Upper lobe of right lung (tissue), 1 donor: Measurements from ENCODE around the gene PRKAG3. TPM values are rescaled to one million over a fixed set of nuclear protein-coding genes. Genes with fewer than 3 reads are reported as not detected.

ENCODE experiments used
- ATAC-seq: fragments of 200-7000 bp; cut with Tn5 transposase; one replicate; pipeline ENCODE4 v1.9.1; 2020; ENCODE audit warnings: mild to moderate bottlenecking, moderate library complexity
- DNase-seq: peaks from one replicate; pipeline ENCODE4 v3.0.0-alpha.2; 2020
- H3K27ac ChIP-seq: fragments of 200-600 bp; one replicate; pipeline ENCODE4 v1.8.0; 2022
- H3K27me3 ChIP-seq: fragments of 200-600 bp; one replicate; pipeline ENCODE4 v1.8.0; 2022; ENCODE audit warnings: mild to moderate bottlenecking
- H3K36me3 ChIP-seq: fragments of 200-600 bp; one replicate; pipeline ENCODE4 v1.8.0; 2022
- H3K4me1 ChIP-seq: fragments of 200-600 bp; one replicate; pipeline ENCODE4 v1.8.0; 2022
- H3K4me3 ChIP-seq: fragments of 200-600 bp; one replicate; pipeline ENCODE4 v1.8.0; 2022; ENCODE audit warnings: mild to moderate bottlenecking
- H3K9me3 ChIP-seq: fragments of 200-600 bp; one replicate; pipeline ENCODE4 v1.8.0; 2022
- intact Hi-C: fragments of 100-400 bp; cut with DNase I; formaldehyde crosslinking; loops from one replicate; pipeline ENCODE4 v1.11.0; 2022
- total RNA-seq: library from RNA; stranded (reverse); fragmentation: NEBNext Ultra II Directional; extraction: Animal tissue kit (Norgen Biotek cat#: 25700); gene quantifications from one replicate; pipeline ENCODE4 v1.2.1, GENCODE V29; 2021
- TF ChIP-seq, protein P1 (sequence below): fragments of 200-600 bp; IDR thresholded peaks from one replicate; pipeline ENCODE4 v1.8.0; 2022; ENCODE audit warnings: antibody characterized with exemption
- donor health status: DM: no; HTN: yes; CAD: no; lungs with severe emphysema.

Gene PRKAG3
- total RNA-seq, 1 donor from 2014 or later = not detected

DNA sequence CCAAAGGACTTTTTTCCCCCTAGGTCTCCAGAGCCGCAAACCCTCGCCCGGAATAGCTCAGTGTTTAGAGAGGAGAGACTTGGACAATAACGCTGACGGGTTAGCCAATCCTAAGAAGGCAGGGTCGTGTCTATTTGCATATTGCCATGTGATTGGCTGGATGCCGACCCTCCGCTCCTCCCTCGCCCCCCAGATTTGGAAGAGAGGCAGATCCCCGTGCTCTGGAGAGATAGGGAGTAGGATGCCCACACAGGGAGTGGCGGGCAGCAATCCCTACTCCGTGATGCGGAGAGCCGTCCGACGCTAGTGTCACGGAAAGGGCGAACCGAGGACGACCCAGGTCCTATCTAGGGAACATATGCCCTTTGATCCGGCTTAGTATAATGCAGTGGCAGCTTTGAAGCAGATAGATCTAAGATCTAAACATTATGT is 29.4 kb upstream of the PRKAG3 start:
- no peak overlapping the region for H3K27ac ChIP-seq
- ATAC-seq = peak; percentile 5
- no peaks in the 10 kb centered on the region for H3K36me3 ChIP-seq
- H3K27me3 ChIP-seq = peaks cover 80% of the 10 kb centered on the region
- no peaks in the 10 kb centered on the region for H3K9me3 ChIP-seq
- H3K4me3 ChIP-seq = no peak overlapping the region
- peak; percentile 48 for DNase-seq
- intact Hi-C loops = no loop called here
- peaks cover 13% of the 10 kb centered on the region for H3K4me1 ChIP-seq
- TF ChIP-seq, protein P1, sequence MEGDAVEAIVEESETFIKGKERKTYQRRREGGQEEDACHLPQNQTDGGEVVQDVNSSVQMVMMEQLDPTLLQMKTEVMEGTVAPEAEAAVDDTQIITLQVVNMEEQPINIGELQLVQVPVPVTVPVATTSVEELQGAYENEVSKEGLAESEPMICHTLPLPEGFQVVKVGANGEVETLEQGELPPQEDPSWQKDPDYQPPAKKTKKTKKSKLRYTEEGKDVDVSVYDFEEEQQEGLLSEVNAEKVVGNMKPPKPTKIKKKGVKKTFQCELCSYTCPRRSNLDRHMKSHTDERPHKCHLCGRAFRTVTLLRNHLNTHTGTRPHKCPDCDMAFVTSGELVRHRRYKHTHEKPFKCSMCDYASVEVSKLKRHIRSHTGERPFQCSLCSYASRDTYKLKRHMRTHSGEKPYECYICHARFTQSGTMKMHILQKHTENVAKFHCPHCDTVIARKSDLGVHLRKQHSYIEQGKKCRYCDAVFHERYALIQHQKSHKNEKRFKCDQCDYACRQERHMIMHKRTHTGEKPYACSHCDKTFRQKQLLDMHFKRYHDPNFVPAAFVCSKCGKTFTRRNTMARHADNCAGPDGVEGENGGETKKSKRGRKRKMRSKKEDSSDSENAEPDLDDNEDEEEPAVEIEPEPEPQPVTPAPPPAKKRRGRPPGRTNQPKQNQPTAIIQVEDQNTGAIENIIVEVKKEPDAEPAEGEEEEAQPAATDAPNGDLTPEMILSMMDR = no peak

DNA sequence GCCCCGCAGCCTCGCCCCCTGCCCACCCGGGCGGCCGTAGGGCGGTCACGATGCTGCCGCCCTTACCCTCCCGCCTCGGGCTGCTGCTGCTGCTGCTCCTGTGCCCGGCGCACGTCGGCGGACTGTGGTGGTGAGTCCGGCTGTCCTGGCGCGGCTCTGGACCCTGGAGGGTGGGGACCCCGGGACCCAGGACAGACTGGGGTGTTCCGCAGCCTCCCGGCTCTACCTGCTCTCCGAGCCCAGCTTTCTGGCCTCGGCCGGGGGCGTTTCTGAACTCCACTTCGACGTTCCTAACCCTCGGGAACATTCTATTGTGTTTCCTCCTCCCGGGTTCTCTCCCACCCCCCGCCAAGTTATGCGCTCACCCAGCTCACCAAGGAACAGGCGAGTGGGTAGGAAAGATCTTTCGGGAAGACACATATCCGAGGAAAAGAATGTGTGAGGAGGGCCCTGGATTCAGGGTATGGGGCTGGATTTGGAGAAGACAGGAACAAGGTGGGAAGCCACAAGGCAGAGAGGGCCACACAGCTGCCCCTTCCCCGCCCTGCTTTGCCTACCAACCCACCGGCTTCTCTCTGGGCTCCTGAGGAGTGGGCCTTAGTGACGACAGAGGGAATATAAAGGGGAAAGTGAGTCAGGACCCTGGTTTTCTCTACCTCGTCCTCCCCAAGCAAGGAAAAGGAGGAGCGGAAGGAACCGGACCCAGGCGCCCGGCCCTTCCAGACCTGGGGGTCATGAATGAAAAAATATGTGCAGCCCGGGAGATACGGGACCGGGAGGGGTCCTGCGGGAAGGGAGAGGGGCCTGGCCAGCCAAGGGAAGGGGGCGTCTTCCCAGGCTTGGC is 28.6 kb upstream of the PRKAG3 start:
- Histone ChIP-seq H3K4me3 (peak overlapping the region; percentile 21), H3K36me3 (no peaks in the 10 kb centered on the region), H3K27me3 (peaks cover 81% of the 10 kb centered on the region), H3K4me1 (peaks cover 13% of the 10 kb centered on the region), H3K27ac (no peak overlapping the region), H3K9me3 (no peaks in the 10 kb centered on the region)
- intact Hi-C loops = no loop called here
- DNase-seq (peak; percentile 57), ATAC-seq (no peak)
- TF ChIP-seq, protein P1 = no peak

DNA sequence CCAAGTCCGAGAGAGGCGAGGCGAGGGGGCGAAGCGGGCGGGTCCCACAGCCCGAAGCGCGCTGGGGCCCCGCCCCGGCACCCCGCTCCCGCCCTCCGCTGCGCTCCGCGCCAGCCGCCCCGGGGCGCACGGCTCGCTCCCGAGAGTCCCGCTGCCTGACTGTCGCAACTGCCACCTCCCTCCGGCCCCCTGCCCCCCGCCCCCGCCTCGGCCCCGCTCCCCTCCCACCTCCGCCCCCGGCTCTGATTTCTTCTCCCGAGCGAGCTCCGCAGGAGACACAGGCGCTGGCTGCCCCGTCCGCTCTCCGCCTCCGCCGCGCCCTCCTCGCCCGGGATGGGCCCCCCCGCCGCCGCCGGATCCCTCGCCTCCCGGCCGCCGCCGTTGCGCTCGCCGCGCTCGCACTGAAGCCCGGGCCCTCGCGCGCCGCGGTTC is 28.0 kb upstream of the PRKAG3 start, which contains the start of gene WNT6:
WNT6 (plus strand) TSS at position 250 of the 432 bp plus-strand sequence. CDS start 233 bp downstream, outside the sequence.
- Histone ChIP-seq H3K4me1 (peaks cover 13% of the 10 kb centered on the region), H3K36me3 (no peaks in the 10 kb centered on the region), H3K4me3 (peak within 1 kb of the TSS; percentile 21), H3K27me3 (peaks cover 75% of the 10 kb centered on the region), H3K9me3 (no peaks in the 10 kb centered on the region), H3K27ac (no peak within 1 kb of the TSS)
- TF ChIP-seq, protein P1 = no peak
- ATAC-seq (peak; percentile 21), DNase-seq (peak; percentile 66)
- intact Hi-C loops = no loop called here

DNA sequence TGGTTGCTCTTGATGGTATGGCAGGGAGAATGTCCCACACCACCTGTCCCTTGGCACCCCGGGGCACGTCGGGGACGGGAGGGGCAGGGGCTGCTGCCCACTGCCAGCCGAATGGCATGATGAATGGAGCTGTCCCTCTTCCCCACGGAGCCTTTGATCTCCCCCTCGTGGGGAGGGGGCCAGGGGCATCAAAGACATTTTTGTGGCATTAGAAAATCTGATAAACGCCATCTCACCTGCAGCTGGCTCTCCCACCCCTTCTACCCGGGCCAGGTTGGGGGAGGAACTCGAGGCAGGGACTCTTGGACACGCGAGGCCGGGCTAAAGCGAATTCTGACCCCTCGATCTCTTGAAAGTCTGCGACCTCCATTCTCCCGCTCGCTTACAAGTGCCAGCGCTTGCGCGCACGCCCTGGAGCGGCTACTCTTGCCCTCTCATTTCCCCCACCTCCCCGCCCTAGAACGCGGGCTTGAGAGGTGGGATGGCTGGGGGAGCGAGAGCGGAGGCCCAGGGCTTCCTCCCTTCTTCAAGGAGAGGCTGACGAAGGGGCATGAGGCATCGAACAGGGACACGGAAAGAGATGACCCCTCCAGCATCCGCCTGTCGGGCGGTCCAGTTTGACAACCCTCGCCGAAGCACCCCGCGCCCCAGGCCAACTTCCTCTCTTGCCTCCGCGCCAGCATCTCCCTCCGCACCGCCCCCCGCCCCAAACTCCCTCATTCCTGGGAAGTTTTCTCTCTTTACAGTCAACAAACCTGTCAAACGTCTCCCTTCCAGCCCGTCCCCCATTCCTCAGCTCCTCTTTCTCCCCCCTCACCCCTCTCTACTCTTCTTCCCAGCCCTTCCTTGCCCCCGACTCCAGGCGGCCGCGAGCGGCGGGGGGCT is 27.3 kb upstream of the PRKAG3 start:
- TF ChIP-seq, protein P1 = no peak
- H3K4me3 ChIP-seq = peak overlapping the region; percentile 21
- no peak for ATAC-seq
- H3K36me3 ChIP-seq = no peaks in the 10 kb centered on the region
- H3K9me3 ChIP-seq = no peaks in the 10 kb centered on the region
- H3K27me3 ChIP-seq = peaks cover 68% of the 10 kb centered on the region
- intact Hi-C loops = no loop called here
- H3K4me1 ChIP-seq = peaks cover 13% of the 10 kb centered on the region
- DNase-seq = peak; percentile 55
- no peak overlapping the region for H3K27ac ChIP-seq

DNA sequence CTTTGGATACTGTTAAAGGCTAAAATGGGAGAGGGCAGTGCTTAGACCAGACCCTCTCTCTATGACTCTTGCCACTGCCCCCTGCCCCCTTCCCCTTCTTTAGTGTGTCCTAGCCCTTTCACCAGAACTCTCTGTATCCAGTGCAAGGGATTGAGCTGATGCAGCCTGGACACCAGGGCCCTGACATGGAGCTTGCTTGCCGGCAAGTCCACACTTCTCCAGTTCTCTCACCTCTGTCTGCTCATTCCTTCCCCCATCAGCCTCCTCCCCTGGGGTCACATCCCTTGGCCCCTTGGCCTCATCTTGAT is 26.5 kb upstream of the PRKAG3 start:
- Histone ChIP-seq H3K4me1 (peaks cover 13% of the 10 kb centered on the region), H3K9me3 (no peaks in the 10 kb centered on the region), H3K36me3 (no peaks in the 10 kb centered on the region), H3K4me3 (no peak overlapping the region), H3K27ac (no peak overlapping the region), H3K27me3 (peaks cover 66% of the 10 kb centered on the region)
- TF ChIP-seq, protein P1 = no peak
- DNase-seq (peak; percentile 26), ATAC-seq (no peak)
- intact Hi-C loops = no loop called here
